Measurements from ENCODE around the gene KRTAP10-7.
"Not testable (repeated sequence)": the region's sequence is repeated elsewhere in the genome, so short reads cannot be mapped to it uniquely, and the experiment has no call there.

Gene KRTAP10-7

GRCh38 chr21:44590311-44590721 lies 10.1 kb upstream of the KRTAP10-7 start:
- DNase-seq (ENCODE audit: low read depth in 2 of 2) = no peak

GRCh38 chr21:44590897-44591800 lies 9.2 kb upstream of the KRTAP10-7 start:
- DNase-seq (ENCODE audit: low read depth in 2 of 2) = not testable (repeated sequence)

- DNase-seq (ENCODE audit: low read depth in 2 of 2) = not testable (repeated sequence)
These were observed 8.6 kb upstream of the KRTAP10-7 start for GRCh38 chr21:44591801-44592130.

- DNase-seq (ENCODE audit: low read depth in 2 of 2) = no peak
These were observed 7.7 kb upstream of the KRTAP10-7 start, which contains the start of gene KRTAP10-6 for GRCh38 chr21:44592446-44593311. Gene KRTAP10-6 (minus strand): TSS chr21:44592505. CDS start chr21:44592484, 21 bp downstream.

GRCh38 chr21:44593598-44594405 lies 6.6 kb upstream of the KRTAP10-7 start:
- no peak for DNase-seq (ENCODE audit: low read depth in 2 of 2)

GRCh38 chr21:44594406-44594916 lies 5.9 kb upstream of the KRTAP10-7 start:
- DNase-seq (ENCODE audit: low read depth in 2 of 2) = no peak

GRCh38 chr21:44595524-44595923 lies 4.9 kb upstream of the KRTAP10-7 start:
- DNase-seq (ENCODE audit: low read depth in 2 of 2) = no peak

GRCh38 chr21:44596068-44596725 lies 4.2 kb upstream of the KRTAP10-7 start:
- DNase-seq (ENCODE audit: low read depth in 2 of 2) = no peak

- DNase-seq (ENCODE audit: low read depth in 2 of 2) = no peak
These were observed 2.3 kb upstream of the KRTAP10-7 start for GRCh38 chr21:44598061-44598460.

GRCh38 chr21:44599264-44600029 lies 950 bp upstream of the KRTAP10-7 start:
- DNase-seq (ENCODE audit: low read depth in 2 of 2) = no peak

- not testable (repeated sequence) for DNase-seq (ENCODE audit: low read depth in 2 of 2)
These were observed 694 bp downstream of the KRTAP10-7 start for GRCh38 chr21:44601091-44601490.

- no peak for DNase-seq (ENCODE audit: low read depth in 2 of 2)
These were observed 1.4 kb downstream of the KRTAP10-7 start for GRCh38 chr21:44601596-44602462.

- DNase-seq (ENCODE audit: low read depth in 2 of 2) = no peak
These were observed 2.1 kb downstream of the KRTAP10-7 start for GRCh38 chr21:44602463-44602850.

GRCh38 chr21:44603109-44603875 lies 2.9 kb downstream of the KRTAP10-7 start:
- DNase-seq (ENCODE audit: low read depth in 2 of 2) = no peak

GRCh38 chr21:44603911-44604310 lies 3.5 kb downstream of the KRTAP10-7 start:
- DNase-seq (ENCODE audit: low read depth in 2 of 2) = no peak

GRCh38 chr21:44606495-44606894 lies 6.1 kb downstream of the KRTAP10-7 start:
- DNase-seq (ENCODE audit: low read depth in 2 of 2) = no peak

GRCh38 chr21:44609193-44609592 lies 8.8 kb downstream of the KRTAP10-7 start:
- DNase-seq (ENCODE audit: low read depth in 2 of 2) = no peak

- not testable (repeated sequence) for DNase-seq (ENCODE audit: low read depth in 2 of 2)
These were observed 9.9 kb downstream of the KRTAP10-7 start for GRCh38 chr21:44610157-44610843.
